Small intestine (tissue), 7 donors: Measurements from ENCODE around the gene TYSND1. TPM values are rescaled to one million over a fixed set of nuclear protein-coding genes. Genes with fewer than 3 reads are reported as not detected.
A peak's percentile ranks its signal among the peaks of the same experiment; 100 is the strongest.
"Not testable (repeated sequence)": the region's sequence is repeated elsewhere in the genome, so short reads cannot be mapped to it uniquely, and the experiment has no call there.

Experiments
- DNase-seq, 2 donors: peaks; one replicate each; pipeline versions ENCODE4 v3.0.0 to v3.0.0-alpha.2; 2013
- FAIRE-seq: peaks from 2 replicates; lab custom pipeline; 2012; peaks lifted over from hg19 to GRCh38; lab: Jason Lieb, UNC
- H3K27ac ChIP-seq, 3 donors: one replicate each; pipeline ENCODE4 v1.5.1; 2013; ENCODE audit warnings: low read length in 2 of 3, mild to moderate bottlenecking in 2 of 3, control low read depth in 1 of 3, inconsistent platforms in 1 of 3, low read depth in 1 of 3, moderate library complexity in 1 of 3
- H3K27me3 ChIP-seq, 3 donors: one replicate each; pipeline ENCODE4 v1.6.1; 2013; ENCODE audit warnings: low read length in 3 of 3, inconsistent platforms in 1 of 3; ENCODE audit not compliant: control insufficient read depth in 3 of 3, insufficient read depth in 3 of 3
- H3K36me3 ChIP-seq, 3 donors: one replicate each; pipeline ENCODE4 v1.6.1; 2013; ENCODE audit warnings: low read length in 3 of 3, inconsistent platforms in 1 of 3, low read depth in 1 of 3, mild to moderate bottlenecking in 1 of 3, moderate library complexity in 1 of 3; ENCODE audit not compliant: control insufficient read depth in 3 of 3, insufficient read depth in 2 of 3
- H3K4me1 ChIP-seq, 3 donors: one replicate each; pipeline ENCODE4 v1.6.1; 2013; ENCODE audit warnings: low read length in 2 of 3, inconsistent platforms in 1 of 3, low read depth in 1 of 3, mild to moderate bottlenecking in 1 of 3, moderate library complexity in 1 of 3; ENCODE audit not compliant: control insufficient read depth in 3 of 3, insufficient read depth in 2 of 3
- H3K4me3 ChIP-seq, 3 donors: one replicate each; pipeline ENCODE4 v1.5.1; 2013; ENCODE audit warnings: low read length in 3 of 3, control low read depth in 1 of 3, inconsistent platforms in 1 of 3, low read depth in 1 of 3, mild to moderate bottlenecking in 1 of 3, moderate library complexity in 1 of 3
- H3K9me3 ChIP-seq, 2 donors: one replicate each; pipeline ENCODE4 v1.6.1; 2013; ENCODE audit warnings: low read depth in 1 of 2, low read length in 1 of 2; ENCODE audit not compliant: control insufficient read depth in 2 of 2, insufficient read depth in 1 of 2
- WGBS, 3 donors: extraction: QIAGEN DNeasy Blood & Tissue Kit; methylation state at CpG; one replicate each; pipeline ENCODE4 v1.1.7; 2013; 5-methylcytosine and 5-hydroxymethylcytosine counted together
- polyA plus RNA-seq, 4 donors: library from polyadenylated mRNA; stranded (reverse) in 3 of 4; unstranded in 1 of 4; fragments of 200-250 nt in 3 of 4; fragments of 120-200 nt in 1 of 4; gene quantifications; one replicate each; pipeline versions ENCODE4 v1.2.1 to v1.2.3, GENCODE V29; 2013
- donor health status: healthy with polysubstance abuse.
- donor health status: control.
- donor health status: control.
- donor health status: Bipolar disorder and iron deficiency.
- donor health status: healthy.

The TYSND1 gene
- polyA plus RNA-seq, 4 donors, result 10.5 to 17.9 (median 12.5) TPM

- DNase-seq (no peak), FAIRE-seq (no peak)
- Histone ChIP-seq H3K9me3 (no peaks in the 10 kb centered on the region), H3K27me3 (no peaks in the 10 kb centered on the region), H3K27ac (peak overlapping the region in 1 of 3 donors; percentile 20), H3K4me3 (no peak overlapping the region), H3K36me3 (peaks cover 0 to 18% (median 3%) of the 10 kb centered on the region in 3 donors), H3K4me1 (peaks cover 0 to 18% (median 2%) of the 10 kb centered on the region in 3 donors)
- 85 to 100% (median 86%) methylated on average over 1 of the region's 2 CpGs for WGBS, 3 donors
Observed at GRCh38 chr10:70162151-70162891, 15.8 kb upstream of the TYSND1 start.

DNA sequence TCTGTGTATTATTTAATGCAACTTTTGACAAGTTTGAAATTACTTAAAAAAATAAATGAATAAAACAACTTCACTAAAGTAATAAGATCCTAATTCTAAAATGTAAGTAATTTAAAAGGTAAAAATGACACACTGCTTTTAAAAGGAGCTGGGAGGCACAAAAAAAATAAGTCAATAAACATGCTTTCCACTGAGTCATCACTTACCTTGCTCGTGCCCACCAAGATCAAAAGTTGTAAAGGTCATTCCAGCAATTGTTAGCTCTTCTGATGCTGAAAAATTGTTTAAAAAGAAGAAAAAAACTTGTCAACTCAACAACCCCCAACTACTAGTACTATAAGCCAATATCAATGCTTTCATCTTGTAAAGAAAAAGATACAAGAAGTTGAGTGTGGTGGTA, 14.3 kb upstream of the TYSND1 start:
- Histone ChIP-seq H3K27me3 (no peaks in the 10 kb centered on the region), H3K4me1 (peaks cover 2 to 14% (median 2%) of the 10 kb centered on the region in 3 donors), H3K9me3 (no peaks in the 10 kb centered on the region), H3K4me3 (no peak overlapping the region), H3K36me3 (peaks cover 4 to 25% (median 12%) of the 10 kb centered on the region in 3 donors), H3K27ac (no peak overlapping the region)
- FAIRE-seq (no peak), DNase-seq (no peak)
- 5 to 39% (median 35%) methylated on average over 1 of the region's 1 CpG for WGBS, 3 donors

- not testable (repeated sequence) for H3K9me3 ChIP-seq, H3K27me3 ChIP-seq, H3K4me3 ChIP-seq, DNase-seq, H3K27ac ChIP-seq, FAIRE-seq
- WGBS, 3 donors, result 33 to 95% (median 64%) methylated on average over 3 of the region's 3 CpGs
- peaks cover 3 to 14% (median 14%) of the 10 kb centered on the region in 3 donors for H3K4me1 ChIP-seq
- H3K36me3 ChIP-seq, result peaks cover 8 to 28% (median 13%) of the 10 kb centered on the region in 3 donors
Observed at GRCh38 chr10:70159366-70159765, 12.9 kb upstream of the TYSND1 start.

GRCh38 chr10:70158113-70158512, 11.6 kb upstream of the TYSND1 start:
- peaks cover 9 to 26% (median 17%) of the 10 kb centered on the region in 3 donors for H3K36me3 ChIP-seq

GRCh38 chr10:70155255-70155838, 8.8 kb upstream of the TYSND1 start:
- H3K9me3 ChIP-seq, result no peaks in the 10 kb centered on the region
- 15 to 63% (median 32%) methylated on average over 3 of the region's 3 CpGs for WGBS, 3 donors
- no peak overlapping the region for H3K27ac ChIP-seq
- peaks cover 0 to 14% (median 2%) of the 10 kb centered on the region in 3 donors for H3K4me1 ChIP-seq
- H3K36me3 ChIP-seq, result peaks cover 21 to 30% (median 28%) of the 10 kb centered on the region in 3 donors
- H3K4me3 ChIP-seq, result no peak overlapping the region
- peak; percentile 44 to 64 for DNase-seq
- no peak for FAIRE-seq
- no peaks in the 10 kb centered on the region for H3K27me3 ChIP-seq

More at GRCh38 chr10:70158113-70158512, 11.6 kb upstream of the TYSND1 start:
- H3K4me1 ChIP-seq, result peaks cover 2 to 14% (median 8%) of the 10 kb centered on the region in 3 donors
- WGBS, 3 donors, result 65 to 74% (median 71%) methylated on average over 2 of the region's 2 CpGs
- H3K27me3 ChIP-seq, result no peaks in the 10 kb centered on the region
- H3K9me3 ChIP-seq, result no peaks in the 10 kb centered on the region
- FAIRE-seq (no peak), DNase-seq (no peak)
- no peak overlapping the region for H3K4me3 ChIP-seq
- no peak overlapping the region for H3K27ac ChIP-seq

GRCh38 chr10:70148516-70148915, 2.0 kb upstream of the TYSND1 start:
- no peak for FAIRE-seq
- peaks cover 14 to 29% (median 17%) of the 10 kb centered on the region in 3 donors for H3K36me3 ChIP-seq

GRCh38 chr10:70147259-70147625, 742 bp upstream of the TYSND1 start:
- FAIRE-seq (no peak), DNase-seq (no peak)
- Histone ChIP-seq H3K4me3 (no peak overlapping the region), H3K9me3 (no peaks in the 10 kb centered on the region), H3K36me3 (peaks cover 6 to 28% (median 13%) of the 10 kb centered on the region in 3 donors), H3K27ac (peak overlapping the region in 2 of 3 donors; percentile 67 to 91), H3K4me1 (peaks cover 2 to 15% (median 5%) of the 10 kb centered on the region in 3 donors), H3K27me3 (no peaks in the 10 kb centered on the region)
- 18 to 32% (median 32%) methylated on average over 2 of the region's 2 CpGs for WGBS, 3 donors

More at GRCh38 chr10:70148516-70148915, 2.0 kb upstream of the TYSND1 start:
- Histone ChIP-seq H3K27me3 (no peaks in the 10 kb centered on the region), H3K27ac (no peak overlapping the region), H3K9me3 (no peaks in the 10 kb centered on the region), H3K4me1 (peaks cover 2 to 15% (median 5%) of the 10 kb centered on the region in 3 donors), H3K4me3 (no peak overlapping the region)
- DNase-seq, result no peak
- WGBS, 3 donors, result 88 to 92% (median 90%) methylated on average over 5 of the region's 5 CpGs

- Histone ChIP-seq H3K27me3 (no peaks in the 10 kb centered on the region), H3K36me3 (peaks cover 2 to 24% (median 6%) of the 10 kb centered on the region in 3 donors), H3K9me3 (no peaks in the 10 kb centered on the region), H3K4me1 (peaks cover 2 to 15% (median 5%) of the 10 kb centered on the region in 3 donors), H3K27ac (peak overlapping the region; percentile 74 to 97 (median 91)), H3K4me3 (peak overlapping the region; percentile 60 to 87 (median 84))
- WGBS, 3 donors, result 0 to 1% (median 0%) methylated on average over 28 to 98 of the region's 98 CpGs
- DNase-seq (peak; percentile 66 to 87), FAIRE-seq (no peak)
Observed at GRCh38 chr10:70145666-70146488, 623 bp downstream of the TYSND1 start.
